HCT116 (cell line): ENCODE results near the gene DTNB. TPM values are rescaled to one million over a fixed set of nuclear protein-coding genes. Genes with fewer than 3 reads are reported as not detected.

ENCODE experiments used
- ATAC-seq: fragments of 200-7000 bp; cut with Tn5 transposase; 2 replicates; pipeline ENCODE4 v1.9.1; 2020; ENCODE audit warnings: mild to moderate bottlenecking, moderate library complexity
- BruUV-seq: library from RNA; stranded (reverse); fragments of 400-500 nt; replicated peaks from 2 replicates; lab custom pipeline; 2021; lab: Mats Ljungman, UMichigan
- CTCF ChIA-PET: fragments of 300-600 bp; sonication (Branson Sonifier 250); formaldehyde crosslinking; loops from one replicate; lab custom pipeline; 2021; ENCODE audit warnings: antibody characterized with exemption; lab: Charles Lee
- POLR2A ChIA-PET: fragments of 300-600, 350-600 bp; sonication (Branson Sonifier 250); formaldehyde crosslinking; loops from one replicate; lab custom pipeline; 2021; ENCODE audit warnings: antibody characterized with exemption; lab: Charles Lee
- RAD21 ChIA-PET, 2 experiments: fragments of 300-600 bp; sonication (Branson Sonifier 250); formaldehyde crosslinking; loops; one replicate each; lab custom pipeline; 2023; ENCODE audit warnings: low total read pairs in 2 of 2; ENCODE audit not compliant: uncharacterized antibody in 2 of 2, unreplicated experiment in 2 of 2, low non-redundant PET in 1 of 2; lab: Charles Lee
- DNase-seq: peaks from one replicate; pipeline ENCODE4 v3.0.0-alpha.2; 2010; ENCODE audit warnings: low read depth, low spot score
- H2AFZ ChIP-seq: fragments of 200-600 bp; shearing (Covaris generic), sonication (generic); 2 replicates; pipeline ENCODE4 v1.6.1; 2017; ENCODE audit warnings: low read depth, mixed run types, mixed read lengths, antibody characterized with exemption, low read length; ENCODE audit not compliant: poor library complexity, severe bottlenecking
- H3K27ac ChIP-seq: 2 replicates; pipeline ENCODE4 v1.5.1; 2012; ENCODE audit warnings: low read depth, low read length
- H3K27me3 ChIP-seq: fragments of 200-600 bp; sonication (generic); 2 replicates; pipeline ENCODE4 v1.6.1; 2016; ENCODE audit warnings: mixed run types, low read length, mixed read lengths; ENCODE audit not compliant: insufficient read depth
- H3K36me3 ChIP-seq, 2 experiments: fragments of 200-500 bp in 1 of 2; fragments of 200-600 bp in 1 of 2; sonication (Bioruptor generic) in 1 of 2; sonication (generic) in 1 of 2; 2 replicates each; pipeline versions ENCODE4 v1.5.1 to v1.6.1; 2014 to 2016; ENCODE audit warnings: low read length in 2 of 2, inconsistent platforms in 1 of 2, mixed read lengths in 1 of 2, mixed run types in 1 of 2; ENCODE audit not compliant: insufficient read depth in 2 of 2, control insufficient read depth in 1 of 2
- H3K4me1 ChIP-seq, 2 experiments: fragments of 200-600 bp in 1 of 2; sonication (generic) in 1 of 2; 2 replicates each; pipeline versions ENCODE4 v1.5.1 to v1.6.1; 2012 to 2017; ENCODE audit warnings: low read length in 2 of 2, inconsistent platforms in 1 of 2, mild to moderate bottlenecking in 1 of 2, mixed read lengths in 1 of 2, mixed run types in 1 of 2, moderate library complexity in 1 of 2; ENCODE audit not compliant: insufficient read depth in 2 of 2, control insufficient read depth in 1 of 2
- H3K4me2 ChIP-seq: fragments of 200-600 bp; sonication (generic); 2 replicates; pipeline ENCODE4 v1.6.1; 2017; ENCODE audit warnings: mixed run types, low read length, mixed read lengths
- H3K4me3 ChIP-seq, 2 experiments: fragments of 200-600 bp in 1 of 2; sonication (generic) in 1 of 2; replicated peaks in 1 of 2; 2 replicates each; pipeline ENCODE4 v1.5.1; 2011 to 2016; ENCODE audit warnings: low read length in 2 of 2, control low read depth in 1 of 2, low read depth in 1 of 2, mild to moderate bottlenecking in 1 of 2, mixed read lengths in 1 of 2, mixed run types in 1 of 2
- H3K79me2 ChIP-seq: fragments of 200-600 bp; sonication (generic); 2 replicates; pipeline ENCODE4 v1.6.1; 2017; ENCODE audit warnings: mild to moderate bottlenecking, mixed run types, low read length, moderate library complexity, mixed read lengths; ENCODE audit not compliant: insufficient read depth
- H3K9ac ChIP-seq: fragments of 200-600 bp; sonication (generic); 2 replicates; pipeline ENCODE4 v1.6.1; 2016; ENCODE audit warnings: low read length, mixed read lengths
- H3K9me2 ChIP-seq: fragments of 200-600 bp; sonication (generic), shearing (Covaris generic); 2 replicates; pipeline ENCODE4 v1.6.1; 2017; ENCODE audit warnings: mixed run types, mild to moderate bottlenecking, moderate library complexity; ENCODE audit not compliant: insufficient read depth
- H3K9me3 ChIP-seq, 2 experiments: fragments of 200-500 bp in 1 of 2; fragments of 200-600 bp in 1 of 2; sonication (Bioruptor generic) in 1 of 2; sonication (generic) in 1 of 2; 2 replicates each; pipeline ENCODE4 v1.6.1; 2014 to 2017; ENCODE audit warnings: low read length in 2 of 2, mixed read lengths in 2 of 2, inconsistent platforms in 1 of 2, low read depth in 1 of 2, mild to moderate bottlenecking in 1 of 2, mixed run types in 1 of 2, moderate library complexity in 1 of 2; ENCODE audit not compliant: control insufficient read depth in 1 of 2, insufficient read depth in 1 of 2
- H4K20me1 ChIP-seq: fragments of 200-600 bp; sonication (generic), shearing (Covaris generic); 2 replicates; pipeline ENCODE4 v1.6.1; 2017; ENCODE audit warnings: mixed run types, mild to moderate bottlenecking, moderate library complexity; ENCODE audit not compliant: insufficient read depth
- JUND ChIP-seq: IDR thresholded peaks from 2 replicates; pipeline ENCODE4 v1.6.1; 2012
- RAD21 ChIP-seq: IDR thresholded peaks from 2 replicates; pipeline ENCODE4 v1.6.1; 2012; ENCODE audit warnings: low read depth, mild to moderate bottlenecking
- SP1 ChIP-seq: IDR thresholded peaks from 2 replicates; pipeline ENCODE4 v1.6.1; 2012; ENCODE audit warnings: low read depth
- SRF ChIP-seq: IDR thresholded peaks from 2 replicates; pipeline ENCODE4 v1.6.1; 2012; ENCODE audit warnings: low read depth
- TCF7L2 ChIP-seq: IDR thresholded peaks from 2 replicates; pipeline ENCODE4 v1.7.0; 2011; ENCODE audit warnings: borderline replicate concordance, inconsistent platforms; ENCODE audit not compliant: insufficient read depth, insufficient read length; ENCODE audit errors: extremely low read depth
- YY1 ChIP-seq: IDR thresholded peaks from 2 replicates; pipeline ENCODE4 v1.6.1; 2011; ENCODE audit warnings: low read length, low read depth, moderate library complexity, mild to moderate bottlenecking; ENCODE audit not compliant: insufficient replicate concordance; ENCODE audit errors: extremely low read depth
- ZNF274 ChIP-seq: fragments of 200-500 bp; sonication (Bioruptor generic); IDR thresholded peaks from 2 replicates; pipeline ENCODE4 v1.6.1; 2014; ENCODE audit warnings: mild to moderate bottlenecking, low read depth, low read length, inconsistent platforms
- intact Hi-C: fragments of 100-400 bp; cut with micrococcal nuclease; formaldehyde crosslinking; loops from 2 replicates; pipeline ENCODE4 v1.10.0; 2022
- total RNA-seq: library from RNA; stranded (reverse); gene quantifications from one replicate; pipeline ENCODE4 v1.2.1, GENCODE V29; 2021; ENCODE audit not compliant: unreplicated experiment
- TF ChIP-seq, protein P1 (sequence below): IDR thresholded peaks from 2 replicates; pipeline ENCODE4 v1.6.1; 2012
- TF ChIP-seq, protein P2 (sequence below): IDR thresholded peaks from 2 replicates; pipeline ENCODE4 v1.6.1; 2011; ENCODE audit warnings: mild to moderate bottlenecking, low read length, moderate library complexity; ENCODE audit not compliant: insufficient replicate concordance; ENCODE audit errors: extremely low read depth
- TF ChIP-seq, protein P3 (sequence below): IDR thresholded peaks from 2 replicates; pipeline ENCODE4 v1.6.1; 2012; ENCODE audit warnings: low read depth
- TF ChIP-seq, protein P4 (sequence below): IDR thresholded peaks from 2 replicates; pipeline ENCODE4 v1.6.1; 2012

The DTNB gene
- total RNA-seq, 1 experiment from 2014 or later: 30.2 TPM

DNA sequence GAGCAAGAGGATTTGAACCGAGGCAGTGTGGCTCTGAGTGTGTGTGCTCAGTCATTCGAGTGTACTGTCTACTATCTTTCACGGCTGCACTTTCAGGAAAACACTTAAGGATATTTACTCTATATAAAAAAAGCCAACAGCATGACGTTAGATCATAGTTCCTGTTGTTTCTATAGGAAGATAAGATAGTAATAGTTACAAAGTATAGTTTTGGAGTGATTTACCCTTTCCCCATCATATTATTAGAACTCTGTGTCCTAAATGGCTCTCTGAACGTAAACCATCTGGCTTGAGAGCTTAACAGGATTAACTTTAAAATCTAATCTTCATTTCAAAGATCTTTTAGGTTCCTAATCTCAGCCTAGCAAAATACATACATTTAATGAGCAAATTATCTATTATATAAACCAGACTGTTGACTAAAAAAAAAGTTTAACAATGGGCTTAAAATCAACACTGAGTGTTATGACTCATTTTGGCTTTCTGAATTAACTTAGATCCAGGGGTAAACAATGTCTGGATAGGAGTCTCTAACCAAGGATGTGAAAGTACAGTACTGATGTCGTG is 181.3 kb downstream of the DTNB start:
- Histone ChIP-seq H3K9ac (no peak overlapping the region), H3K9me2 (no peaks in the 10 kb centered on the region), H3K4me1 (no peaks in the 10 kb centered on the region), H3K79me2 (no peaks in the 10 kb centered on the region), H3K4me2 (no peak overlapping the region), H3K4me3 (no peak overlapping the region), H3K9me3 (no peaks in the 10 kb centered on the region), H4K20me1 (no peaks in the 10 kb centered on the region), H3K36me3 (no peaks in the 10 kb centered on the region), H3K27ac (no peak overlapping the region), H3K27me3 (no peaks in the 10 kb centered on the region), H2AFZ (no peak overlapping the region)
- TF ChIP-seq, protein P1, sequence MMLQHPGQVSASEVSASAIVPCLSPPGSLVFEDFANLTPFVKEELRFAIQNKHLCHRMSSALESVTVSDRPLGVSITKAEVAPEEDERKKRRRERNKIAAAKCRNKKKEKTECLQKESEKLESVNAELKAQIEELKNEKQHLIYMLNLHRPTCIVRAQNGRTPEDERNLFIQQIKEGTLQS: no peak
- TF ChIP-seq ZNF274: no peak
- TF ChIP-seq, protein P2, sequence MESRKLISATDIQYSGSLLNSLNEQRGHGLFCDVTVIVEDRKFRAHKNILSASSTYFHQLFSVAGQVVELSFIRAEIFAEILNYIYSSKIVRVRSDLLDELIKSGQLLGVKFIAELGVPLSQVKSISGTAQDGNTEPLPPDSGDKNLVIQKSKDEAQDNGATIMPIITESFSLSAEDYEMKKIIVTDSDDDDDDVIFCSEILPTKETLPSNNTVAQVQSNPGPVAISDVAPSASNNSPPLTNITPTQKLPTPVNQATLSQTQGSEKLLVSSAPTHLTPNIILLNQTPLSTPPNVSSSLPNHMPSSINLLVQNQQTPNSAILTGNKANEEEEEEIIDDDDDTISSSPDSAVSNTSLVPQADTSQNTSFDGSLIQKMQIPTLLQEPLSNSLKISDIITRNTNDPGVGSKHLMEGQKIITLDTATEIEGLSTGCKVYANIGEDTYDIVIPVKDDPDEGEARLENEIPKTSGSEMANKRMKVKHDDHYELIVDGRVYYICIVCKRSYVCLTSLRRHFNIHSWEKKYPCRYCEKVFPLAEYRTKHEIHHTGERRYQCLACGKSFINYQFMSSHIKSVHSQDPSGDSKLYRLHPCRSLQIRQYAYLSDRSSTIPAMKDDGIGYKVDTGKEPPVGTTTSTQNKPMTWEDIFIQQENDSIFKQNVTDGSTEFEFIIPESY: no peak
- TF ChIP-seq SRF: no peak
- TF ChIP-seq YY1: no peak
- TF ChIP-seq, protein P3, sequence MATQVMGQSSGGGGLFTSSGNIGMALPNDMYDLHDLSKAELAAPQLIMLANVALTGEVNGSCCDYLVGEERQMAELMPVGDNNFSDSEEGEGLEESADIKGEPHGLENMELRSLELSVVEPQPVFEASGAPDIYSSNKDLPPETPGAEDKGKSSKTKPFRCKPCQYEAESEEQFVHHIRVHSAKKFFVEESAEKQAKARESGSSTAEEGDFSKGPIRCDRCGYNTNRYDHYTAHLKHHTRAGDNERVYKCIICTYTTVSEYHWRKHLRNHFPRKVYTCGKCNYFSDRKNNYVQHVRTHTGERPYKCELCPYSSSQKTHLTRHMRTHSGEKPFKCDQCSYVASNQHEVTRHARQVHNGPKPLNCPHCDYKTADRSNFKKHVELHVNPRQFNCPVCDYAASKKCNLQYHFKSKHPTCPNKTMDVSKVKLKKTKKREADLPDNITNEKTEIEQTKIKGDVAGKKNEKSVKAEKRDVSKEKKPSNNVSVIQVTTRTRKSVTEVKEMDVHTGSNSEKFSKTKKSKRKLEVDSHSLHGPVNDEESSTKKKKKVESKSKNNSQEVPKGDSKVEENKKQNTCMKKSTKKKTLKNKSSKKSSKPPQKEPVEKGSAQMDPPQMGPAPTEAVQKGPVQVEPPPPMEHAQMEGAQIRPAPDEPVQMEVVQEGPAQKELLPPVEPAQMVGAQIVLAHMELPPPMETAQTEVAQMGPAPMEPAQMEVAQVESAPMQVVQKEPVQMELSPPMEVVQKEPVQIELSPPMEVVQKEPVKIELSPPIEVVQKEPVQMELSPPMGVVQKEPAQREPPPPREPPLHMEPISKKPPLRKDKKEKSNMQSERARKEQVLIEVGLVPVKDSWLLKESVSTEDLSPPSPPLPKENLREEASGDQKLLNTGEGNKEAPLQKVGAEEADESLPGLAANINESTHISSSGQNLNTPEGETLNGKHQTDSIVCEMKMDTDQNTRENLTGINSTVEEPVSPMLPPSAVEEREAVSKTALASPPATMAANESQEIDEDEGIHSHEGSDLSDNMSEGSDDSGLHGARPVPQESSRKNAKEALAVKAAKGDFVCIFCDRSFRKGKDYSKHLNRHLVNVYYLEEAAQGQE: no peak
- TF ChIP-seq, protein P4, sequence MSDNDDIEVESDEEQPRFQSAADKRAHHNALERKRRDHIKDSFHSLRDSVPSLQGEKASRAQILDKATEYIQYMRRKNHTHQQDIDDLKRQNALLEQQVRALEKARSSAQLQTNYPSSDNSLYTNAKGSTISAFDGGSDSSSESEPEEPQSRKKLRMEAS: no peak
- TF ChIP-seq JUND: no peak
- no peak for TF ChIP-seq TCF7L2
- no peak for TF ChIP-seq RAD21
- TF ChIP-seq SP1: no peak
- no peak for DNase-seq
- ATAC-seq: no peak
- ChIA-PET RAD21 (no interaction called here), CTCF (interaction anchor here (1.4 kb wide), 1 partner anchor 130 kb away, joined by 4 read pairs; no protein-coding TSS in a partner anchor), POLR2A (no interaction called here)
- intact Hi-C loops: no loop called here
- no TSS peak for BruUV-seq
